ENCODE data around the gene SIMC1.

Gene SIMC1

DNA sequence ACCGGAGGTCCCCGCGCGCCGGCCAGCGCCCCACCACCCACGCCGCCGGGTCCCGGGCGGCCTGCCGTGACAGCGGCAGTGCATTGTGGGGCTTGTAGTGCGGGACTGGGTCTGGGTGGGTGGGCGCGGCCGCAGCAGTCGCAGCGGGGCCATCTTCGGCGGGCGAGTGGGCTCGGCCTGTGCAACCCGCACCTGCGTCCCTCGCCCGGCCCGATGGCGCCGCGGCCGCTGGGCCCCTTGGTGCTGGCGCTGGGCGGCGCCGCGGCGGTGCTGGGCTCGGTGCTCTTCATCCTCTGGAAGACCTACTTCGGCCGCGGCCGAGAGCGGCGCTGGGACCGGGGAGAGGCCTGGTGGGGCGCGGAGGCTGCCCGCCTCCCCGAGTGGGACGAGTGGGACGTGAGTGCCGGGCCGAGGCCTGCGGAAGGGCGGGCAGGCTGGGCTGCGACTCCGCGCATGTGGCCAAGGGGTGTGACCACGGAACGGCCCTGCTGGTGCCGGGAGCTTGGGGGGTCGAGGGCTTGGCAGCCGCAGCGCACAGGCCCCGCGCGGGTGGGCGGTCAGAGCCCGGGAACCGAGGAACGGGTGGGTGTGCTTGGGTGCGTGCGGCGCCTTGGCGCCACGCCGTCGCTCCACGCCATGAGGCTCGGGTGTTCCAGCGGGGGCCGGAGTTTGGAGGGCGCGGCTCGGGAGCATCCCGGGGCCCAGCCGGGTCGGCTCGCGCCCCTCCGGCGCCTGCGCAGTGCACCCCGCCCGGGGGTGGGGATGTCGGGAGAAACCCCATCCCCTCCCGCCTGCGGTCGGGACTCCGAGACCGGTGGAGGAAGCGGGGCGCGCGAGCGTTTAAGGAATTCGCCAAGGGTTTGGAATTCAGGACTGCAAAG is 127.4 kb downstream of the SIMC1 start, which contains the start of gene ARL10:
ARL10 (plus strand) TSS at position 137 of the 881 bp plus-strand sequence; CDS start at position 214, 77 bp downstream.
- DNase-seq = no peak

DNA sequence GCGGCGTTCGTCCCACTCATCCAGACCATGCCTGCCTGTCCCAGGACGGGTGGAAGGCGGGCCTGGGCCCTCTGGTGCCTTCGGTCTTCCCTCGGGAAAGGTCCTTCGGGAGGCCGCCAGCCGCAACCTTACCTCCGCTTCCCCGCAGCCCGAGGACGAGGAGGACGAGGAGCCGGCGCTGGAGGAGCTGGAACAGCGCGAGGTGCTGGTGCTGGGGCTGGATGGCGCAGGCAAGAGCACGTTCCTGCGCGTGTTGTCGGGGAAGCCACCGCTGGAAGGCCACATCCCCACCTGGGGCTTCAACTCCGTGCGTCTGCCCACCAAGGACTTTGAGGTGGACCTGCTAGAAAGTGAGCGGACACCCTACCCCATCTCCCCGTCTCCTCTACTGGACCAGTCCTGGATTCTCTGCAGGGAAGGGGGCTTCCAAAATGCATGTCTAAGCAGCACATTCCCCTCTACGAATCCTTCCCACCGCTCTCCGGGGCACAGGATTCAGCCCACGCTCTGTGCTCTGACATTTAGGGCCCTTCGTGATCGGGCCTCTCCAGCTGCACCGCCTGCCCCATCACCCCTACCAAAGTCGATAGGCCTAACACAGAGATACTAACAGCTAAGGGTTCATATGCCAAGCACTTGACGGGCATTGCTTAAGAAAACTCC is 128.1 kb downstream of the SIMC1 start:
- no peak for DNase-seq

DNA sequence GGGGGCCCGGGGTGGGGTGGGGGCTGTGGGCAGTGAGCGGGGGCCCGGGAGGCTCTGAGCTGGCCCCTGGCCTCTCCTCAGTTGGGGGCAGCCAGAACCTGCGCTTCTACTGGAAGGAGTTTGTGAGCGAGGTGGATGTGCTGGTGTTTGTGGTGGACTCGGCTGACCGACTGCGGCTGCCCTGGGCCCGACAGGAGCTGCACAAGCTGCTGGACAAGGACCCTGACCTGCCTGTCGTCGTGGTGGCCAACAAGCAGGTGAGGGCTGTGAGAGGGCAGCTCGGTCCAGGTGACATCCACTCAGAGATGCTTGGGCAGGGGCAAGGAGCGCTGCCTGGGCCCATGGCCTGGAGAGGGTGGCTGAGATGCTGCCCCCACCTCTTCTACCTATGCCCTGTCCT is 130.5 kb downstream of the SIMC1 start:
- no peak for DNase-seq

DNA sequence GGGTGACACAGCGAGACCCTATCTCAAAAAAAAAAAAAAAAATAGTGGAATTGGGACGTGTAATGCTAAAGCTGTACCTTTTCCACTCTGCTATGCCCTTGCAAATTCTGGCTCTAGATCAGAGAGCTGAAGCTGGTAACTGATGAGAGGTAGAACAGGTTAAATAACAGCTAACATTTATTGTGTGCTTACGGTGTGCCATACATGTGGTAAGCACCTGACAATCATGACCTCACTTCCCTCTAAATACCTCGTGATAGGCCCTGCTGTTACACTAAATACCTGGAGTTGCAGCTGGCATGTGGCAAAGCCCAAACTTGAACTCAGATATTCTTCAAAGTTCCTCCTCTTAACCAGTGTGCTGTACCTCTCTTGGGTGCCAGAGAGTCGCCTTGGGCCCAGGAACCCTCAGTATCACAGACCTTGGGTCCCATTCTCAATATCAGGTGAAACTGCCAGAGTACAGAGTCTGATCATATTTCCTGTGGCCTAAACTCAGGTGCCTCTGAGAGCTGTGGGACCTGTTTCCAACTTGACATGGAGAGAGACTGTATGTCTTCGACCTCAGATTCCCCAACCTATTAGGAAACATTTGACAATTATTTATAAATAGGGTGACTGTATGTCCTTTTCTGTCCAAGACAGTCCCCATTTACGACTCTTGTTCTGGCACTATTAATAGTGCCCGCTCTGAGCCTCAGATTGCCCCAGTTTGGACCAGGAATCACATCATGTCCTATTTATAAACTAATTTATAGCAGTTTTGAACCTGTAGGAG is 131.9 kb downstream of the SIMC1 start:
- no peak for DNase-seq

DNA sequence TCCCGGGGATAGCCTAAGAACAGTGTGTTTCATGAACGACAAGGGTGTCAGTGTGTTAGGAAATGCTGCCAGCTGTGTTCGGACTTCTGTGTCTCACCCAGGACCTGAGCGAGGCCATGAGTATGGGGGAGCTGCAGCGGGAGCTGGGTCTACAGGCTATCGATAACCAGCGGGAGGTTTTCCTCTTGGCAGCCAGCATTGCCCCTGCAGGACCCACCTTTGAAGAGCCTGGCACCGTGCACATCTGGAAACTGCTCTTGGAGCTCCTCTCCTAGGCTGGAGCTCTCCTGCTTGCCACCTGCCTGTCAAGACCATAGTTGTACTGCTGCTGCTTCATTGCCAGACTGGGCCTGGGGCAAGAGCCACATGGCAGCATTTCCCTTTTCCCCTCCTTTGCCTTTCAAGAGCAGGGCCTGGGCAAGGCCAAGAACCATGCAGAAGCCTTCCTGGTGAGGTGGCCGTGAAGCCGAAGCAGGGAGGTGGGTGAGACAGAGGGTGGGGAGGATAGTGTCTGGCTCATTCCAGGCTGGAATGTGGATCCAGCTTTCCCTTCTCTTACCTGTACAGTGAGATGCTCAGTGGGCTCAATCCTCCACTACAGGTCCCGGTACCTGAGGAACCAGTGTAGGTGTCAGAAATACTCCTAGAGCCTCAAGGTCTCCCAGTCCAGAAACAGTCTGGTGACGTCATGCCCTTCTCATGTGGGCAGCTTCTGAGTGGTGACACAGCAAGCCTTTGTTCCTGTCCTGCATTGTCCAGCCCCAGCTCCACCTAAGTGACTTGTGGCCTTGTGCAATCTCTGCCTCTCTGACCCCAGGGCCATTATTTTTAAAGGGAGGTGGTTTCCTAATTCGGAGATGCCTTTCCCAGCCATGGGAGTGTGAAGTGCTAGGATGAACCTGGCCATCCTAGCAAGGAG is 133.7 kb downstream of the SIMC1 start:
- no peak for DNase-seq

DNA sequence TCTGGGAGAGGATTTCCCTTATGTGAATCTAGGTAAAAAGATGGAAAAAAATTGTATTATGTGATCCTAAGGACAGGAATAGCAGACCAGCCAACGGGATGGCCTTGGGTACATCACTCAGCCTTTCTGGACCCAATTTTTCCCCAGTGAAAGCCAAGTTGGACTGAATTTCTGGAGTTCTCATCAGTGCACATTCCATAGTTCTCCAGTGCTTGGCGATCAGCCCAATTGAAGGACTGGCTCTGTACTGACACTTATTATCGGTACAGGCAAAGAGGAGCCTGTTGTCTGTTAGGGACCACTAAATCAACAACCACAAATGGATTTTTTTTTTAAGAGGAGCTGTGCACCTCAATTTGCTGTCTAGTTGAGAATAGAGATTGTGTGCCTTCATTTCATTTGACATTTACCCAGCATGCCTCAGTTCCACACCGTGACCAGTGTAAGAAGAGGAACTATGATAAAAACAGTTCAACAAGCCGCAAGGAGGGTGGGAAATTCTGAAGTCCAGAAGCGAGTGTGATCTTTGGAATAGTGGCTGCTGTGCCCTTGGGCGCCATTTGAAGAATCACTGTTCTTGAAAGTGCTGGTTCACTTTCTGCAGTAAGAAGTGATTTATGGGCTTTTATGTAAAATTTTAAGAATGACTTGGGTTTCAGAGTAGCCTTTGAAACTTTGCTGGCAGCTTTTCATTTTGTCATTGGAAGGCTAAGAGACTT is 135.0 kb downstream of the SIMC1 start:
- no peak for DNase-seq

DNA sequence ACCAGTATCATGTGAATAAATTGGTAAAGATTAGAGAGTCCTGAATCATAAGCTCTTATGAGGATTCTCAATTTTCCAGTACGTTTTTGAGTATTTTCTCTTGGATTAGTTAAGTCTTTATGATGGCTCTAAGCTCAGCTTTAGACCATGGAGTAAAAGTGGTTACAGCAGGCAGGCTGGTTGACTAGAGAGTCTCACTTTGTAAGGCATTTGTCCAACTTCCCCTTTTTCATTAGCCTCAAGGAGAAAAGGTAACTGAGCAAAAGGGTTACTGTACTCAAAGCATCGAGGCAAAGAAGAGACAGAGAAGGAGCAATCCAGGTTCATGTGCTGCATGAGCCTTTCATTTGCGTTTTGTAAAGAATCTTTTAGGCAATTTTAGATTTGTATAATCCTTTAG is 141.7 kb downstream of the SIMC1 start:
- no peak for DNase-seq

DNA sequence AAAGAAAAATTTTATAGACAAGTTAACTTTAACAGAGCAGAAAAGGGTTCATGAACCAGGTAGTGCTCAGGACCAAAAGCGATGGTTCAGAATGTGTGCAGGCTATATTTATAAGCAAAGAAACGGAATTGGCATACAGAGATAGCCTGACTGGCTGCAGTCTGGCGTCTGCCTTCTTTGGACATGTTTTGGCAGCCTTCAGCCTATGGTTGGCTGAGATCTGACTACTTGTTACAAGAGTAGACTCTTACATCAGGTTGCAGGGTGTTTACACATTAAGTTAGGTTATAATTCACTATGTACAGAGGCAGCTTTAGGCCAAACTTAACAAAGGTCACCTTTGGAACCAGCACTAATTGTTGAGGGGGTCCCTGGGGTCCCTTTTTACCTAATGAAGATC is 143.2 kb downstream of the SIMC1 start:
- no peak for DNase-seq

DNA sequence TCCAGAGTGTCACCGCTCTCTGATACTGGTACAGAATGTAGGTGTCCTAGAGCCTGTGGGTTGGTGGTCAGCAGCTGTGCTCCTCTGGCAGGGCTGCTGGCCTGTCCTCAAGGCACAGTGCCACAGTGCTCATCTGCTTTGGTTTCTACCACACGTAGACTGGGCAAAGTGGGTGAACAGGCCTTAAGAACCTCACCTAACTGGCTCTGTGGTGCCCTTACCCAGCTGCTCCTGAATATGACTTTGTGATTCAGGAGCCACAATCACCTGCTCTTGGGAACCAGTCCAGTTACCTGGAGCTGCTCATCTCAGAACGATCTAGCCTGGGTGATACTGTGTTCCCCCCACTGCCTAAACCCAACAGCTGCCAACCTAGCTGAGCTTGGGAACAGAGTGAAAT is 143.8 kb downstream of the SIMC1 start:
- DNase-seq = no peak

DNA sequence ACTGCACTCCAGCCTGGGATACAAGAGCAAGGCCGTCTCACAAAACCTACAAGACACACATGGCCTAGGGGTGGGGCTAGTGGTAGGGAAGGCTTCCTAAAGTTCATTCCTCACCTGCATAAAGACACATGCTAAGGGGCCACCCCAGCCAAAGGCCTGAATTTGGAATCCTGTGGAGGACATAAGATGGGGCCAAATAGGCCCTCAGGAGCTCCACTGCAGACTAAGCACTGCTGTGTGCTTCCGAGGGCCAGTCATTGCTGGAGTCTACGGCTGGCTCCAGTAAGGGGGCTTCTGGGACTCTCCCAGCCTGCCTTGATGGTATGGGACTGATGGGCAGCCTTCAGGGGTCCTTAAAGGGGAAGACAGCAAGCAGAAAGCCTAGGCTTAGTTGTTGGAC is 144.5 kb downstream of the SIMC1 start:
- DNase-seq = no peak

DNA sequence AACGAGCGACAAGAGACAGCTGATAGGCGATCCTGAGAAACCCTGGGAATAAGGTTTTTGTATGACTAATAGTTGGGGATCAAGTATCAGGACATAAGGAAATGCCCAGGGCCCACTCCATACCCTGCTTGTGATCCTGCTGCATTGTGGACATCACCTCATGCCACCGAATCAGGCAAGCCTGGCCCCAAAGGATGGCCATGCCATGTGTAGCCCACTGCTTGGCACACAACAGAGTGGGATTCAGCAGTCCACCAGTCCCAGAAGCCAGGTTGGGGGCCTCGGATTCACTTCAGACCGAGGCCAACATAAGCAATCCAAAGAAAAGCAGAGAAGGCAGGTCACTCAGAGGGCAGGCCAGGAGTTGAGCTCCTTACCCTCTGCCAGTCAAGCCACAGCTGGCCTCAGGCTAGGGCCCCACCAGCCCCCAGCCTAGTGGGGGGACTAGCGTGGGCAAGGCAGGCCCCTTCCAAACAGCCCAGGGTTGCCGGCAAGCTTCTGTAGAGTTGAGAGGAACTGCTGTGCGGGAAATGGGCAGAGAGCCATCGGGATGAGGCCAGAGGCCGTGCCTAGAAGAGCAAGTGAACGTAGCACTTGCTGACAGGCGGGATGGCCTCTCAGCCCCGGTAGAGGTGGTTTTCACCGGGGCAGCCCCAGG is 145.2 kb downstream of the SIMC1 start:
- no peak for DNase-seq

DNA sequence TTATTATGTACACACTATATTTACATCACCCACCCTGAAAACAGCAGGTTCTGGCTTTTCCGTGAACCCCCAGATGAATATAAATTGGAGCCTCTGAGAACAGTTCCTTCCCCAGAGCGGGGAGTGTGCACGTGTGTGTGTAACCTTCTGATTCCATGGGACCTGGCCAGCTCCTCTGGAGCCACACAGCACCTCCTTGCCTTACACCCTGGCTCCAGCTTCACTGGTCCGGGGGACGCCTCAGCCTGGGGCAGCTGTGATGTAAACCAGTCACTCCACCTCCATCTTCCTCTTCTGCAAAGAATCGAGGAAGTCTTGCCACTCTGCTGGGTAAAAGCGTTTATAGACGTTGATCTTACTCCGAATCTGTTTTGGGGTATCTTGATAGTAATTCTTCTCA is 145.7 kb downstream of the SIMC1 start:
- no peak for DNase-seq

DNA sequence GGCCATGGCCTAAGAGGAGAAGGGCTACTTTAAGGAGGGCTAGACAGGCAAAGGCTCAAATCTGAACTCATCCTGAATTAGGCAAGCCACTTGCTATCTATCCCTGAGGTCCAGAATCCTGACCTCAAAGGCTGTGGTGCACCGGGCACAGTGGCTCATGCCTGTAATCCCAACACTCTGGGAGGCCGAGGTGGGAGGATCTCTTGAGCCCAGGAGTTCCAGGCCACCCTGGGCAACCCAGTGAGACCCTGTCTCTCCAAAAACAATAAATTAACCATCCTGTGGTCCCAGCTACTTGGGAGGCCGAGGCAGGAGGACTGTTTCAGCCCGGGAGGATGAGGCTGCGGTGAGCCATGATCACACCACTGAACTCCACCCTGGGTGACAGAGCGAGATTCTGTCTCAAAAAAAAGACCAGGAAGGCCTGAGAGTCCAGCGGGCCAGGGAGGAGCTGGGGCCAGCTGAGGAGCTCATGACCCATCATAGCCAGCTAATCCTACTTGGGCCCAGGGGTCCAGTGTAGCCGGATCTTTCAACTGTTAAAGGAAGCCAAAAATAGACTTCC is 146.2 kb downstream of the SIMC1 start:
- no peak for DNase-seq

DNA sequence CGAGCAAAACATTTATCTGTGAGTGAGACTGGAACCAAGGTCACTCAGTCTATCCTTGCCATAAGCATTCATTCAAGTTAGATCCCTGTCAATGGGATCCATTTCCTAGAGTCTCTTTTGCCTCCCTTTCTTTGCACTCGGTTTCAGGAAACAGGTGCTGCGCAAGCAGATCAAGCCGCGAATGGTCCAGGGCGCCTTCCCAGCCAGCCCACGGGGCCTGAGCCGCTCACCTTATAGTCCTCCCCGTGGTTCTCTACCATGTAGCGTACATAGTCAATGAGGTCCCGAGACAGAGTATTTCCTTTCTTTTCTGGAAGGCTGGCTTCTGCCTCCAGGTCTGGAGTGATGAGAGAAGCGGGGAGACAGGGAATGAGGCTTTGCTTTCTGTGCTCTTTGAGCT is 146.8 kb downstream of the SIMC1 start:
- no peak for DNase-seq

DNA sequence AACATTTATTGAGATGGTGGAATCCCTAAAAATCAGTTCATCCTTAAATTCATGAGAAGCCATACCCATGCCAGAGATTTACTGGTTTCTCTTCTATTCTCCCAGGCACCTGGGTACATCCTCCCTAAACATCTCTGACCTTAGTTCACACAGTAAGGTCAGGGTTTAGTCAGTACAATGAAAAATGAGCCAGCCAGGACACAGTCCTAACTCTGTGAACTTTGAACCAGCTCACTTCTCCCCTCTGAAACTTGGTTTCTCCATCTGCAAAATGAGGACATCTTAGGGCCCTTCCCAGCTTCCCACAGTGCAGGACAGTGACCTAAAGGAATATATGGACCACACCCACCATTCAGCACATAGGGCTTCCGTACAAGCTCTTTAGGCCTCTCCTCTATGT is 148.3 kb downstream of the SIMC1 start:
- no peak for DNase-seq

DNA sequence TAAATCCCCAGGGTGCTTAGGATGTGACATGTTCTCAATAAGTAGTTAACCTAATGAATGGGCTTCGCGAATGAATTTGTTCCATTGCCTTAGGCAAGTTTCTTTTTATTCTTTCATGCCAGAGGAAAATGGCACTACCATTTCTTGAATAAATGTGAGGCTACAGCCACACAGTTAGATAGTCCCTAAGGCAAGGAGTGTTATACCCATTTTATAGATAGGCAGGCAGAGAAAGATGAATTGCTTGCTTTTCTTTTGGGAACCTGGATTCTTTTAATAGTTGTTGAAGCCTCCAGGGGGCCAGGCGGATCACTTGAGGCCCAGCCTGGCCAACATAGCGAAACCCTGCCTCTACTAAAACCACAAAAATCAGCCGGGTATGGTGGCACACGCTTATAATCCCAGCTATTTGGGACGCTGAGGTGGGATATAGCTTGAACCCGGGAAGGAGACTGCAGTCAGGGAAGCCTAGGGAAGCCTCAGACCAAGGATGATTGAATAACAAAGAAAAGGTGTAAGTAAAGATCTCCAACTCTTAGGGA is 149.2 kb downstream of the SIMC1 start:
- no peak for DNase-seq

DNA sequence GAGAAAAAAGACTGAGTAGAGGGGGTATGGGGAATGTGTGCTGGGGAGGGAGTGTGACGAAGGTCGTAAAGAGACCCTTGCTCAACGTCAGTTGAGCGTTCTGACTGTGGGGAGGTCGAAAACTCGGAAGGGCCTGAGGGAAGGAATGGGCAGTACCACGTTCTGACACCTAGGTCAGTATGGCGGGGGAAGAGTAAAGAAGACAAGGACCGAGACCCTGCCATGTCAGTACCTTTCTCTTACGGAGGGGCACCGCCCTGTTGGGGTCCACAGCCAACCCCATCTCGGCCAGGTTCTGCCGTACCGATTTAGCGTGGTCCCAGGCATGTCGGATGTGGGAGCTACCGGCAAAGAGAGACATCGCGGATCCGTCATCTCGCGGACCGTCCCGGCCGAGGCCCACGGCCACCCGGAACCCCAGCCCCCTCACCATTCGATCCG is 149.8 kb downstream of the SIMC1 start:
- no peak for DNase-seq

DNA sequence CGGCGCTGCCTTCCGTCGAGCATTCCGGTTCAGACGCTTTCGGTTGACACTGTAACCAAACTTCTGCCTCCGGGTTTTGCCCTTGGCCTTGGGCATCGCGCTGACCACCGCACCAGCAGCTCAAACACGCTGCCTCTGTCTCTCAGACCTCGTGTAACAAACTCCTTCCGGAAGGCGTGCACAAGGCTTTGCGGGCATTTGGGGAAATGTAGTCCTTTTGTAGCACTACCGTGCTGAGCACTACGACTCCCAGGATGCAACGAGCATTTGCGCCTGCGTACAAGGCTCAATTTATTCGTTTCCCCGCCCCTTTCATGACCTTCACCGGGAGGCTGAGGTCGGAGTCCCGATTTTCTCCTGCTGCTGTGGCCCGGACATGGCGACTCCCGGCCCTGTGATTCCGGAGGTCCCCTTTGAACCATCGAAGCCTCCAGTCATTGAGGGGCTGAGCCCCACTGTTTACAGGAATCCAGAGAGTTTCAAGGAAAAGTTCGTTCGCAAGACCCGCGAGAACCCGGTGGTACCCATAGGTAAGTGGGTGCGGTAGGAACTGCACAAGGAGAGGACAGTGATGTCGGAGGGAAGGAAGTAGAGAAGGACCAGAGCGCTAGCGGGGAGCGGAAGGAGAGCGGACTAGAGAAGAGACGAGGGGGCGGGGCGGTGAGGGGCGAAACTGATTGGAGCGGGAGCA is 150.4 kb downstream of the SIMC1 start, which contains the start of the genes HIGD2A and NOP16:
HIGD2A (plus strand) TSS at position 308 of the 691 bp plus-strand sequence; CDS start at position 377, 69 bp downstream.
NOP16 (minus strand) TSS at position 155 of the 691 bp plus-strand sequence; CDS start at position 96, 59 bp downstream.
- peak; percentile 98 to 99 for DNase-seq

Measured in SHP77 (cell line).